Caco-2 (cell line): Measurements from ENCODE around the gene DCP1B. TPM values are rescaled to one million over a fixed set of nuclear protein-coding genes. Genes with fewer than 3 reads are reported as not detected.

ENCODE experiments used
- BruUV-seq: library from RNA; stranded (reverse); fragments of 400-500 nt; replicated peaks from 2 replicates; lab custom pipeline; 2021; lab: Mats Ljungman, UMichigan
- CTCF ChIA-PET: fragments of 300-600 bp; sonication (Branson Sonifier 250); formaldehyde crosslinking; loops from one replicate; lab custom pipeline; 2022; ENCODE audit warnings: antibody characterized with exemption; lab: Charles Lee
- POLR2A ChIA-PET: fragments of 300-600 bp; sonication (Branson Sonifier 250); formaldehyde crosslinking; loops from one replicate; lab custom pipeline; 2022; ENCODE audit warnings: antibody characterized with exemption; lab: Charles Lee
- DNase-seq, 2 experiments: peaks; one replicate each; pipeline versions ENCODE4 v3.0.0 to v3.0.0-alpha.2; 2020 to 2022
- H3K27me3 ChIP-seq: replicated peaks from 2 replicates; pipeline ENCODE4 v1.6.0; 2011; ENCODE audit warnings: low read length; ENCODE audit not compliant: control insufficient read depth, insufficient read depth
- H3K36me3 ChIP-seq: 2 replicates; pipeline ENCODE4 v1.5.1; 2011; ENCODE audit warnings: low read length; ENCODE audit not compliant: control insufficient read depth, insufficient read depth
- H3K4me1 ChIP-seq: fragments of 250-450 bp; sonication (Bioruptor Pico); 2 replicates; pipeline ENCODE4 v1.5.1; 2020; ENCODE audit warnings: mild to moderate bottlenecking
- H3K4me3 ChIP-seq: 2 replicates; pipeline ENCODE4 v1.5.1; 2011; ENCODE audit warnings: low read depth, mild to moderate bottlenecking, control low read depth, low read length
- H3K9me3 ChIP-seq: fragments of 250-450 bp; sonication (Bioruptor Pico); 2 replicates; pipeline ENCODE4 v1.5.1; 2020; ENCODE audit warnings: mild to moderate bottlenecking, moderate library complexity
- H3K27ac Mint-ChIP-seq: one replicate; pipeline ENCODE4 v1.8.0; 2022; ENCODE audit warnings: mixed read lengths; ENCODE audit not compliant: unreplicated experiment
- H3K27me3 Mint-ChIP-seq: one replicate; pipeline ENCODE4 v1.8.0; 2022; ENCODE audit warnings: mixed read lengths; ENCODE audit not compliant: insufficient read depth, unreplicated experiment
- H3K36me3 Mint-ChIP-seq: one replicate; pipeline ENCODE4 v1.8.0; 2022; ENCODE audit warnings: mild to moderate bottlenecking, mixed read lengths; ENCODE audit not compliant: insufficient read depth, unreplicated experiment
- H3K4me1 Mint-ChIP-seq: one replicate; pipeline ENCODE4 v1.8.0; 2022; ENCODE audit warnings: low read depth, mixed read lengths; ENCODE audit not compliant: unreplicated experiment
- H3K4me3 Mint-ChIP-seq: one replicate; pipeline ENCODE4 v1.8.0; 2022; ENCODE audit warnings: mild to moderate bottlenecking, moderate library complexity, mixed read lengths; ENCODE audit not compliant: unreplicated experiment
- H3K9me3 Mint-ChIP-seq: one replicate; pipeline ENCODE4 v1.8.0; 2022; ENCODE audit warnings: mixed read lengths; ENCODE audit not compliant: unreplicated experiment
- CTCF ChIP-seq, 2 experiments: fragments of 200-600 bp in 1 of 2; IDR thresholded peaks; 1 replicate in 1 of 2; 2 replicates in 1 of 2; pipeline versions ENCODE4 v1.5.1 to v1.8.0; 2011 to 2022; ENCODE audit warnings: antibody characterized with exemption in 1 of 2, control low read depth in 1 of 2, inconsistent platforms in 1 of 2, low read depth in 1 of 2, low read length in 1 of 2, mild to moderate bottlenecking in 1 of 2, moderate library complexity in 1 of 2; ENCODE audit not compliant: insufficient read depth in 1 of 2, severe bottlenecking in 1 of 2, unreplicated experiment in 1 of 2
- intact Hi-C: fragments of 100-400 bp; cut with micrococcal nuclease; formaldehyde crosslinking; loops from one replicate; pipeline ENCODE4 v1.10.0; 2022; ENCODE audit not compliant: unreplicated experiment
- total RNA-seq: library from RNA; stranded (reverse); gene quantifications from 2 replicates; pipeline ENCODE4 v1.2.3, GENCODE V29; 2022

DCP1B gene
- total RNA-seq, 1 experiment from 2014 or later: 8.2 TPM

GRCh38 chr12:2020511-2020910 lies 16.3 kb upstream of the DCP1B start:
- Mint-ChIP-seq H3K27me3 (peaks cover 15% of the 10 kb centered on the region), H3K4me1 (no peaks in the 10 kb centered on the region), H3K27ac (no peak overlapping the region), H3K9me3 (no peaks in the 10 kb centered on the region), H3K36me3 (no peaks in the 10 kb centered on the region), H3K4me3 (no peak overlapping the region)
- ChIA-PET POLR2A (no interaction called here), CTCF (interaction anchor here (0.5 kb wide), 1 partner anchor 266 kb away, joined by 4 read pairs; no protein-coding TSS in a partner anchor)
- H3K4me3 ChIP-seq: no peak overlapping the region
- no peaks in the 10 kb centered on the region for H3K27me3 ChIP-seq
- H3K9me3 ChIP-seq: no peaks in the 10 kb centered on the region
- no peaks in the 10 kb centered on the region for H3K36me3 ChIP-seq
- intact Hi-C loops: no loop called here
- DNase-seq: no peak
- no TSS peak for BruUV-seq
- peaks cover 8% of the 10 kb centered on the region; the same call in 1 of the 2 replicates for H3K4me1 ChIP-seq
- TF ChIP-seq CTCF (IDR thresholded peaks at IDR 0.05; ENCODE audit: insufficient read depth in 1 of 2, low read depth in 1 of 2, low read length in 1 of 2, severe bottlenecking in 1 of 2, unreplicated experiment in 1 of 2): no peak

GRCh38 chr12:2019126-2019525 lies 14.9 kb upstream of the DCP1B start:
- no peaks in the 10 kb centered on the region for H3K9me3 ChIP-seq
- DNase-seq: no peak
- BruUV-seq: no TSS peak
- ChIA-PET CTCF (no interaction called here), POLR2A (no interaction called here)
- peaks cover 15% of the 10 kb centered on the region for H3K27me3 Mint-ChIP-seq
- H3K4me1 ChIP-seq: peaks cover 8% of the 10 kb centered on the region; the same call in 1 of the 2 replicates
- intact Hi-C loops: no loop called here
- no peaks in the 10 kb centered on the region for H3K36me3 ChIP-seq
- TF ChIP-seq CTCF (IDR thresholded peaks at IDR 0.05; ENCODE audit: insufficient read depth in 1 of 2, low read depth in 1 of 2, low read length in 1 of 2, severe bottlenecking in 1 of 2, unreplicated experiment in 1 of 2): no peak
- H3K27me3 ChIP-seq: no peaks in the 10 kb centered on the region
- H3K4me3 ChIP-seq: no peak overlapping the region
- H3K4me1 Mint-ChIP-seq: no peaks in the 10 kb centered on the region
- H3K36me3 Mint-ChIP-seq: no peaks in the 10 kb centered on the region
- H3K9me3 Mint-ChIP-seq: no peaks in the 10 kb centered on the region
- no peak overlapping the region for H3K27ac Mint-ChIP-seq
- no peak overlapping the region for H3K4me3 Mint-ChIP-seq

- H3K36me3 Mint-ChIP-seq: no peaks in the 10 kb centered on the region
- POLR2A ChIA-PET: no interaction called here
- no peaks in the 10 kb centered on the region for H3K9me3 Mint-ChIP-seq
- intact Hi-C loops: no loop called here
- no peaks in the 10 kb centered on the region for H3K4me1 Mint-ChIP-seq
- no TSS peak for BruUV-seq
- no peak overlapping the region for H3K4me3 ChIP-seq
- no peaks in the 10 kb centered on the region for H3K27me3 ChIP-seq
- no peaks in the 10 kb centered on the region for H3K9me3 ChIP-seq
- H3K4me1 ChIP-seq: peaks cover 5% of the 10 kb centered on the region; the same call in 1 of the 2 replicates
- no peak for DNase-seq
- no peak overlapping the region for H3K4me3 Mint-ChIP-seq
- CTCF ChIA-PET: no interaction called here
- no peaks in the 10 kb centered on the region for H3K36me3 ChIP-seq
- no peak overlapping the region for H3K27ac Mint-ChIP-seq
- no peak for TF ChIP-seq CTCF (IDR thresholded peaks at IDR 0.05; ENCODE audit: insufficient read depth in 1 of 2, low read depth in 1 of 2, low read length in 1 of 2, severe bottlenecking in 1 of 2, unreplicated experiment in 1 of 2)
- H3K27me3 Mint-ChIP-seq: peaks cover 15% of the 10 kb centered on the region
Observed at GRCh38 chr12:2018391-2018790, 14.1 kb upstream of the DCP1B start.
